Embryonic facial prominence (tissue), 1 donor: ENCODE data around the gene IQCF6.
"Not testable (repeated sequence)": the region's sequence is repeated elsewhere in the genome, so short reads cannot be mapped to it uniquely, and the experiment has no call there.

Source experiments
- DNase-seq: peaks from one replicate; pipeline ENCODE4 v3.0.0-alpha.2; 2016; ENCODE audit errors: extremely low spot score

The IQCF6 gene

GRCh38 chr3:51773529-51774056 lies 5.4 kb downstream of the IQCF6 start:
- no peak for DNase-seq

- no peak for DNase-seq
These were observed 19.8 kb downstream of the IQCF6 start for GRCh38 chr3:51759203-51759602.

- not testable (repeated sequence) for DNase-seq
These were observed 25.0 kb downstream of the IQCF6 start for GRCh38 chr3:51753763-51754750.

- DNase-seq: no peak
These were observed 27.8 kb downstream of the IQCF6 start for GRCh38 chr3:51751287-51751686.

GRCh38 chr3:51750878-51751277 lies 28.2 kb downstream of the IQCF6 start:
- no peak for DNase-seq

GRCh38 chr3:51748327-51748726 lies 30.7 kb downstream of the IQCF6 start:
- no peak for DNase-seq

GRCh38 chr3:51747840-51748239 lies 31.2 kb downstream of the IQCF6 start:
- DNase-seq: no peak

- not testable (repeated sequence) for DNase-seq
These were observed 36.1 kb downstream of the IQCF6 start for GRCh38 chr3:51742978-51743377.

GRCh38 chr3:51742320-51742719 lies 36.7 kb downstream of the IQCF6 start:
- DNase-seq: not testable (repeated sequence)

- no peak for DNase-seq
These were observed 39.9 kb downstream of the IQCF6 start for GRCh38 chr3:51739110-51739509.

- no peak for DNase-seq
These were observed 43.1 kb downstream of the IQCF6 start for GRCh38 chr3:51735950-51736349.

- DNase-seq: no peak
These were observed 44.0 kb downstream of the IQCF6 start for GRCh38 chr3:51735039-51735438.

- no peak for DNase-seq
These were observed 44.5 kb downstream of the IQCF6 start for GRCh38 chr3:51734572-51734907.

- DNase-seq: no peak
These were observed 45.0 kb downstream of the IQCF6 start for GRCh38 chr3:51733859-51734571.

- no peak for DNase-seq
These were observed 49.9 kb downstream of the IQCF6 start for GRCh38 chr3:51729042-51729633.
